Heart left ventricle (tissue), 13 donors: ENCODE measurements around the gene SLC35A1.

Source experiments
- CTCF ChIP-seq, 12 donors: fragments of 200-600 bp; sonication (generic) in 4 of 12; IDR thresholded peaks; one replicate each; pipeline versions ENCODE4 v1.5.0 to v1.8.0; 2018 to 2022; ENCODE audit warnings: antibody characterized with exemption in 12 of 12, mild to moderate bottlenecking in 5 of 12
- POLR2A ChIP-seq, 2 donors: fragments of 450-650 bp; IDR thresholded peaks; one replicate each; pipeline ENCODE4 v1.6.1; 2017; ENCODE audit warnings: antibody characterized with exemption in 2 of 2, mild to moderate bottlenecking in 2 of 2, moderate library complexity in 2 of 2
- donor health status: ischemic (EF 13 %, LVEDD 7.1; RV severe dilation, severe dysfunction).
- donor health status: DM: no; HTN: yes; CAD: no.
- donor health status: DM: no; HTN: no; CAD: no.
- donor health status: ischemic (EF 25% LVEDD 6.9; RV normal size, moderate dysfunction).
- donor health status: ischemic (EF 25% LVEDD 5.7; RV mildly dilated, moderate dysfunction).
- donor health status: ischemic (EF 35%, LVEDD 5.7; RV mildly dilated, moderate dysfunction).
- donor health status: nonischemic (EF 11% LVEDD 7.7; RV severe dilation, severe dysfunction).
- donor health status: DM: yes; HTN: yes; CAD: no.
- donor health status: PGD.
- donor health status: ischemic (EF 29% LVEDD 5.4; RV normal size, mild dysfunction).
- donor health status: nonischemic (EF 23%, LVEDD 6.1; RV moderate dilation, normal function).

GRCh38 chr6:87558446-87558845 is 85.7 kb downstream of the SLC35A1 start:
- TF ChIP-seq CTCF (IDR thresholded peaks at IDR 0.05) = no peak
- TF ChIP-seq POLR2A (IDR thresholded peaks at IDR 0.05) = no peak
